DOHH2 (cell line): ENCODE measurements around the gene MTARC1.

Source experiments
- H3F3A ChIP-seq: fragments of 200-600 bp; sonication (generic), shearing (Covaris generic); 2 replicates; pipeline ENCODE4 v1.6.0; 2016; ENCODE audit warnings: antibody characterized with exemption, mild to moderate bottlenecking; ENCODE audit not compliant: control insufficient read depth, insufficient read depth
- H3K27ac ChIP-seq: fragments of 200-600 bp; sonication (generic); 2 replicates; pipeline ENCODE4 v1.5.1; 2014; ENCODE audit warnings: low read depth, mild to moderate bottlenecking, low read length, moderate library complexity
- H3K27me3 ChIP-seq: fragments of 200-600 bp; sonication (generic); 2 replicates; pipeline ENCODE4 v1.6.1; 2014; ENCODE audit warnings: mild to moderate bottlenecking, low read length, mixed read lengths; ENCODE audit not compliant: control insufficient read depth
- H3K36me3 ChIP-seq: fragments of 200-600 bp; sonication (generic); 2 replicates; pipeline ENCODE4 v1.6.1; 2014; ENCODE audit warnings: mild to moderate bottlenecking, low read length, moderate library complexity, mixed read lengths; ENCODE audit not compliant: control insufficient read depth
- H3K4me1 ChIP-seq: fragments of 200-600 bp; sonication (generic); 2 replicates; pipeline ENCODE4 v1.6.1; 2014; ENCODE audit warnings: mild to moderate bottlenecking, low read length, mixed read lengths; ENCODE audit not compliant: control insufficient read depth
- H3K4me2 ChIP-seq: fragments of 200-600 bp; sonication (generic); 2 replicates; pipeline ENCODE4 v1.6.0; 2014; ENCODE audit warnings: mild to moderate bottlenecking, low read length, moderate library complexity
- H3K4me3 ChIP-seq: fragments of 200-600 bp; sonication (generic); 2 replicates; pipeline ENCODE4 v1.5.1; 2014; ENCODE audit warnings: mild to moderate bottlenecking, low read length, mixed read lengths
- H3K79me2 ChIP-seq: fragments of 200-600 bp; sonication (generic); 2 replicates; pipeline ENCODE4 v1.6.1; 2014; ENCODE audit warnings: mild to moderate bottlenecking, low read length, mixed read lengths; ENCODE audit not compliant: control insufficient read depth
- H3K9me2 ChIP-seq: fragments of 200-600 bp; sonication (generic); replicated peaks from 2 replicates; pipeline ENCODE4 v1.6.1; 2014; ENCODE audit warnings: mild to moderate bottlenecking, low read length, mixed read lengths; ENCODE audit not compliant: control insufficient read depth
- H3K9me3 ChIP-seq: fragments of 200-600 bp; sonication (generic); 2 replicates; pipeline ENCODE4 v1.6.1; 2014; ENCODE audit warnings: antibody characterized with exemption, low read length, mixed read lengths; ENCODE audit not compliant: control insufficient read depth, insufficient read depth
- H4K20me1 ChIP-seq: fragments of 200-600 bp; sonication (generic); 2 replicates; pipeline ENCODE4 v1.6.0; 2014; ENCODE audit warnings: low read depth, mild to moderate bottlenecking, antibody characterized with exemption, low read length, moderate library complexity; ENCODE audit not compliant: control insufficient read depth, insufficient read depth
- CTCF ChIP-seq: fragments of 200-600 bp; sonication (generic); IDR thresholded peaks from one replicate; pipeline ENCODE4 v1.5.1; 2014; ENCODE audit warnings: antibody characterized with exemption, mild to moderate bottlenecking, low read depth, low read length; ENCODE audit not compliant: poor library complexity, severe bottlenecking
- EZH2phosphoT487 ChIP-seq: fragments of 200-600 bp; sonication (generic); IDR thresholded peaks from 2 replicates; pipeline ENCODE4 v1.6.1; 2017; ENCODE audit warnings: borderline replicate concordance, mild to moderate bottlenecking, antibody characterized with exemption, low read length, moderate library complexity, mixed read lengths

The MTARC1 gene

GRCh38 chr1:220761688-220762427 is 24.9 kb upstream of the MTARC1 start:
- no peaks in the 10 kb centered on the region for H3K9me2 ChIP-seq
- no peaks in the 10 kb centered on the region for H3K4me1 ChIP-seq
- no peak overlapping the region for H3K4me3 ChIP-seq
- no peaks in the 10 kb centered on the region for H3K36me3 ChIP-seq
- H3K27me3 ChIP-seq, result 0 out of 2 replicates have a peak, but pooled peaks cover 4% of the 10 kb centered on the region
- H4K20me1 ChIP-seq, result no peaks in the 10 kb centered on the region
- TF ChIP-seq CTCF, result no peak
- no peak for TF ChIP-seq EZH2phosphoT487
- no peaks in the 10 kb centered on the region for H3K9me3 ChIP-seq
- no peak overlapping the region for H3K27ac ChIP-seq
- no peaks in the 10 kb centered on the region for H3K79me2 ChIP-seq
- H3K4me2 ChIP-seq, result no peak overlapping the region
- H3F3A ChIP-seq, result no peaks in the 10 kb centered on the region

GRCh38 chr1:220764757-220765156 is 22.0 kb upstream of the MTARC1 start:
- Histone ChIP-seq H3K9me3 (no peaks in the 10 kb centered on the region), H3K4me1 (no peaks in the 10 kb centered on the region), H3K4me3 (no peak overlapping the region), H4K20me1 (no peaks in the 10 kb centered on the region), H3K79me2 (no peaks in the 10 kb centered on the region), H3K4me2 (no peak overlapping the region), H3K36me3 (no peaks in the 10 kb centered on the region), H3K9me2 (no peaks in the 10 kb centered on the region), H3F3A (no peaks in the 10 kb centered on the region), H3K27ac (no peak overlapping the region), H3K27me3 (peaks cover 10% of the 10 kb centered on the region; the same call in 1 of the 2 replicates)
- TF ChIP-seq EZH2phosphoT487 (no peak), CTCF (no peak)

GRCh38 chr1:220767312-220768125 is 19.2 kb upstream of the MTARC1 start:
- Histone ChIP-seq H3K4me2 (no peak overlapping the region), H3K79me2 (no peaks in the 10 kb centered on the region), H3K9me2 (no peaks in the 10 kb centered on the region), H3F3A (no peaks in the 10 kb centered on the region), H4K20me1 (no peaks in the 10 kb centered on the region), H3K27ac (no peak overlapping the region), H3K4me1 (peaks cover 6% of the 10 kb centered on the region), H3K36me3 (no peaks in the 10 kb centered on the region), H3K4me3 (no peak overlapping the region), H3K9me3 (no peaks in the 10 kb centered on the region), H3K27me3 (peaks cover 14% of the 10 kb centered on the region)
- TF ChIP-seq EZH2phosphoT487 (no peak), CTCF (no peak)
